CD4-positive, CD25-positive, alpha-beta regulatory T cell (primary cell): ENCODE data around the gene PRSS21. TPM values are rescaled to one million over a fixed set of nuclear protein-coding genes. Genes with fewer than 3 reads are reported as not detected.
A peak's percentile ranks its signal among the peaks of the same experiment; 100 is the strongest.

Source experiments
- ATAC-seq, 2 donors: fragments of 150-1000 bp; cut with Tn5 transposase; one replicate each; pipeline ENCODE4 v1.10.0; 2021; ENCODE audit warnings: low read depth in 2 of 2, moderate number of reproducible peaks in 2 of 2, moderate library complexity in 1 of 2
- DNase-seq, 3 donors: peaks; one replicate each; pipeline versions ENCODE4 v3.0.0 to v3.0.0-alpha.2; 2012 to 2022; ENCODE audit warnings: mixed read lengths in 1 of 3
- H3K27ac ChIP-seq: one replicate; pipeline ENCODE4 v1.7.0; 2013; ENCODE audit warnings: mild to moderate bottlenecking, low read length; ENCODE audit not compliant: insufficient read depth, poor library complexity, severe bottlenecking
- H3K27me3 ChIP-seq: one replicate; pipeline ENCODE4 v1.7.0; 2013; ENCODE audit warnings: low read length; ENCODE audit not compliant: control insufficient read depth, insufficient read depth
- H3K36me3 ChIP-seq: one replicate; pipeline ENCODE4 v1.7.0; 2013; ENCODE audit warnings: mild to moderate bottlenecking, low read length, moderate library complexity; ENCODE audit not compliant: control insufficient read depth, insufficient read depth
- H3K4me1 ChIP-seq: 2 replicates; pipeline ENCODE4 v1.7.0; 2013; ENCODE audit warnings: mild to moderate bottlenecking, low read length; ENCODE audit not compliant: insufficient read depth, control insufficient read depth, poor library complexity, severe bottlenecking
- H3K4me3 ChIP-seq: one replicate; pipeline ENCODE4 v1.7.0; 2013; ENCODE audit warnings: low read depth, mild to moderate bottlenecking, low read length, moderate library complexity
- H3K9me3 ChIP-seq, 2 experiments: 1 replicate in 1 of 2; 2 replicates in 1 of 2; pipeline ENCODE4 v1.7.0; 2013; ENCODE audit warnings: low read length in 2 of 2, mild to moderate bottlenecking in 1 of 2, moderate library complexity in 1 of 2; ENCODE audit not compliant: control insufficient read depth in 2 of 2
- H3K27ac Mint-ChIP-seq, 3 donors: one replicate each; pipeline ENCODE4 v1.8.0; 2020 to 2022; ENCODE audit warnings: mild to moderate bottlenecking in 3 of 3, mixed read lengths in 3 of 3, moderate library complexity in 2 of 3
- H3K27me3 Mint-ChIP-seq: one replicate; pipeline ENCODE4 v1.8.0; 2022; ENCODE audit warnings: mild to moderate bottlenecking, mixed read lengths
- H3K36me3 Mint-ChIP-seq: one replicate; pipeline ENCODE4 v1.8.0; 2020; ENCODE audit warnings: mixed read lengths
- H3K4me1 Mint-ChIP-seq, 4 donors: one replicate each; pipeline ENCODE4 v1.8.0; 2020 to 2022; ENCODE audit warnings: mixed read lengths in 4 of 4, mild to moderate bottlenecking in 1 of 4
- H3K4me3 Mint-ChIP-seq, 4 donors: one replicate each; pipeline ENCODE4 v1.8.0; 2020 to 2022; ENCODE audit warnings: mild to moderate bottlenecking in 4 of 4, mixed read lengths in 4 of 4, moderate library complexity in 3 of 4
- H3K9me3 Mint-ChIP-seq, 7 donors: one replicate each; pipeline ENCODE4 v1.8.0; 2020 to 2022; ENCODE audit warnings: mixed read lengths in 7 of 7, mild to moderate bottlenecking in 3 of 7, moderate library complexity in 2 of 7
- polyA plus RNA-seq, 4 donors: library from polyadenylated mRNA; unstranded; fragments of 300-500 nt; fragmentation: Illumina TruSeq; gene quantifications; one replicate each; pipeline ENCODE4 v1.2.3, GENCODE V29; 2021
- total RNA-seq: library from RNA; stranded (reverse); gene quantifications from one replicate; pipeline ENCODE4 v1.2.3, GENCODE V29; 2022

The PRSS21 gene, protein sequence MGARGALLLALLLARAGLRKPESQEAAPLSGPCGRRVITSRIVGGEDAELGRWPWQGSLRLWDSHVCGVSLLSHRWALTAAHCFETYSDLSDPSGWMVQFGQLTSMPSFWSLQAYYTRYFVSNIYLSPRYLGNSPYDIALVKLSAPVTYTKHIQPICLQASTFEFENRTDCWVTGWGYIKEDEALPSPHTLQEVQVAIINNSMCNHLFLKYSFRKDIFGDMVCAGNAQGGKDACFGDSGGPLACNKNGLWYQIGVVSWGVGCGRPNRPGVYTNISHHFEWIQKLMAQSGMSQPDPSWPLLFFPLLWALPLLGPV
- total RNA-seq (not detected), polyA plus RNA-seq (1 to 10 TPM in 3 of 4 donors, under 1 TPM in 1; 0.43 to 8.4 (median 4.1) TPM)

GRCh38 chr16:2816751-2817339, at the start of gene PRSS21:
Gene PRSS21, plus strand, starts transcription at chr16:2817237. Its CDS starts 32 bp downstream, at chr16:2817269.
- no peaks in the 10 kb centered on the region for H3K36me3 Mint-ChIP-seq
- no peaks in the 10 kb centered on the region for H3K9me3 ChIP-seq
- H3K9me3 Mint-ChIP-seq, result no peaks in the 10 kb centered on the region
- H3K27ac Mint-ChIP-seq, result no peak within 1 kb of the TSS
- DNase-seq, result peak in 2 of 3 donors; percentile 15 to 31
- peak within 1 kb of the TSS in 2 of 4 donors; percentile 26 to 41 for H3K4me3 Mint-ChIP-seq
- H3K27me3 ChIP-seq, result no peaks in the 10 kb centered on the region
- H3K4me3 ChIP-seq, result no peak within 1 kb of the TSS
- ATAC-seq, result no peak
- H3K27me3 Mint-ChIP-seq, result no peaks in the 10 kb centered on the region
- no peaks in the 10 kb centered on the region for H3K36me3 ChIP-seq
- no peak within 1 kb of the TSS for H3K27ac ChIP-seq
- peaks cover 0 to 4% (median 0%) of the 10 kb centered on the region in 4 donors for H3K4me1 Mint-ChIP-seq
- H3K4me1 ChIP-seq, result no peaks in the 10 kb centered on the region

- peaks cover 5 to 34% (median 6%) of the 10 kb centered on the region in 4 donors for H3K4me1 Mint-ChIP-seq
- peaks cover 91% of the 10 kb centered on the region for H3K36me3 ChIP-seq
- H3K4me3 ChIP-seq, result no peak overlapping the region
- H3K4me3 Mint-ChIP-seq, result peak overlapping the region in 1 of 4 donors; percentile 38
- no peaks in the 10 kb centered on the region for H3K27me3 ChIP-seq
- no peak overlapping the region for H3K27ac ChIP-seq
- H3K9me3 Mint-ChIP-seq, result peaks cover 0 to 1% (median 0%) of the 10 kb centered on the region in 7 donors
- DNase-seq (no peak), ATAC-seq (no peak)
- H3K36me3 Mint-ChIP-seq, result peaks cover 71% of the 10 kb centered on the region
- peaks cover 8% of the 10 kb centered on the region for H3K27me3 Mint-ChIP-seq
- H3K9me3 ChIP-seq, result no peaks in the 10 kb centered on the region
- H3K27ac Mint-ChIP-seq, result peak overlapping the region; percentile 36 to 93 (median 56)
- no peaks in the 10 kb centered on the region for H3K4me1 ChIP-seq
These were observed 49.1 kb upstream of the PRSS21 start for GRCh38 chr16:2767891-2768290.

- Mint-ChIP-seq H3K4me3 (peak overlapping the region in 1 of 4 donors; percentile 47), H3K4me1 (peaks cover under 1 to 29% (median 5%) of the 10 kb centered on the region in 4 donors), H3K36me3 (peaks cover 66% of the 10 kb centered on the region), H3K9me3 (peaks cover 0 to 1% (median 0%) of the 10 kb centered on the region in 7 donors), H3K27me3 (peaks cover 8% of the 10 kb centered on the region), H3K27ac (no peak overlapping the region)
- H3K9me3 ChIP-seq, result no peaks in the 10 kb centered on the region
- peaks cover 89% of the 10 kb centered on the region for H3K36me3 ChIP-seq
- no peak overlapping the region for H3K4me3 ChIP-seq
- no peak for DNase-seq
- no peaks in the 10 kb centered on the region for H3K27me3 ChIP-seq
- no peaks in the 10 kb centered on the region for H3K4me1 ChIP-seq
- no peak overlapping the region for H3K27ac ChIP-seq
- ATAC-seq, result no peak
These were observed 48.5 kb upstream of the PRSS21 start for GRCh38 chr16:2768403-2769089.

GRCh38 chr16:2769100-2769529, 47.9 kb upstream of the PRSS21 start:
- Mint-ChIP-seq H3K27ac (peak overlapping the region in 1 of 3 donors; percentile 9), H3K27me3 (peaks cover 8% of the 10 kb centered on the region), H3K4me3 (peak overlapping the region in 2 of 4 donors; percentile 58 to 66), H3K36me3 (peaks cover 61% of the 10 kb centered on the region), H3K9me3 (peaks cover 0 to 1% (median 0%) of the 10 kb centered on the region in 7 donors), H3K4me1 (peaks cover 0 to 35% (median 5%) of the 10 kb centered on the region in 4 donors)
- ATAC-seq (no peak), DNase-seq (no peak)
- Histone ChIP-seq H3K4me3 (no peak overlapping the region), H3K27me3 (no peaks in the 10 kb centered on the region), H3K27ac (no peak overlapping the region), H3K36me3 (peaks cover 86% of the 10 kb centered on the region), H3K9me3 (no peaks in the 10 kb centered on the region), H3K4me1 (no peaks in the 10 kb centered on the region)

- Histone ChIP-seq H3K27me3 (no peaks in the 10 kb centered on the region), H3K36me3 (peaks cover 86% of the 10 kb centered on the region), H3K4me3 (no peak overlapping the region), H3K27ac (no peak overlapping the region), H3K4me1 (no peaks in the 10 kb centered on the region), H3K9me3 (no peaks in the 10 kb centered on the region)
- DNase-seq (no peak), ATAC-seq (no peak)
- Mint-ChIP-seq H3K9me3 (peaks cover 0 to 1% (median 0%) of the 10 kb centered on the region in 7 donors), H3K4me3 (peak overlapping the region in 2 of 4 donors; percentile 58 to 66), H3K27me3 (peaks cover 8% of the 10 kb centered on the region), H3K4me1 (peaks cover 0 to 41% (median 7%) of the 10 kb centered on the region in 4 donors), H3K27ac (no peak overlapping the region), H3K36me3 (peaks cover 60% of the 10 kb centered on the region)
These were observed 47.4 kb upstream of the PRSS21 start for GRCh38 chr16:2769675-2770056.

GRCh38 chr16:2770057-2770951, 46.7 kb upstream of the PRSS21 start:
- DNase-seq (peak in 1 of 3 donors; percentile 19), ATAC-seq (no peak)
- Mint-ChIP-seq H3K4me1 (peaks cover 0 to 44% (median 8%) of the 10 kb centered on the region in 4 donors), H3K27ac (peak overlapping the region in 1 of 3 donors; percentile 69), H3K27me3 (peaks cover 8% of the 10 kb centered on the region), H3K9me3 (peaks cover 0 to 1% (median 0%) of the 10 kb centered on the region in 7 donors), H3K4me3 (peak overlapping the region in 1 of 4 donors; percentile 66), H3K36me3 (peaks cover 54% of the 10 kb centered on the region)
- Histone ChIP-seq H3K4me3 (no peak overlapping the region), H3K27ac (no peak overlapping the region), H3K27me3 (no peaks in the 10 kb centered on the region), H3K36me3 (peaks cover 86% of the 10 kb centered on the region), H3K9me3 (no peaks in the 10 kb centered on the region), H3K4me1 (peaks cover 4% of the 10 kb centered on the region)
